IMR-90 (cell line): ENCODE measurements around the gene SLX4. TPM values are rescaled to one million over a fixed set of nuclear protein-coding genes. Genes with fewer than 3 reads are reported as not detected.

Experiments
- ATAC-seq: fragments of 200-7000 bp; cut with Tn5 transposase; 2 replicates; pipeline ENCODE4 v1.9.1; 2020; ENCODE audit warnings: low read depth, mild to moderate bottlenecking, moderate library complexity
- BruUV-seq: library from RNA; stranded (reverse); fragments of 400-500 nt; replicated peaks from 2 replicates; lab custom pipeline; 2021; lab: Mats Ljungman, UMichigan
- CTCF ChIA-PET: fragments of 300-600 bp; formaldehyde crosslinking; extraction: SDS; loops from one replicate; lab custom pipeline; 2021; ENCODE audit warnings: antibody characterized with exemption; lab: Yijun Ruan, JAX
- POLR2A ChIA-PET: fragments of 300-600 bp; sonication (Branson Sonifier 250); formaldehyde crosslinking; loops from one replicate; lab custom pipeline; 2022; ENCODE audit warnings: antibody characterized with exemption; ENCODE audit not compliant: unreplicated experiment; lab: Charles Lee
- DNase-seq: peaks from one replicate; pipeline ENCODE4 v3.0.0; 2013
- H2AFZ ChIP-seq: replicated peaks from 2 replicates; pipeline ENCODE3; 2013; ENCODE audit warnings: low read length, mild to moderate bottlenecking; ENCODE audit not compliant: poor library complexity
- H2AK5ac ChIP-seq: 2 replicates; pipeline ENCODE4 v1.6.1; 2013; ENCODE audit warnings: low read depth, low read length, inconsistent platforms
- H2AK9ac ChIP-seq: replicated peaks from 2 replicates; pipeline ENCODE3; 2013; ENCODE audit warnings: mild to moderate bottlenecking, low read depth, low read length, moderate library complexity; ENCODE audit not compliant: poor library complexity
- H2BK120ac ChIP-seq: 2 replicates; pipeline ENCODE4 v1.6.1; 2013; ENCODE audit warnings: low read depth, low read length, inconsistent platforms
- H2BK15ac ChIP-seq: 3 replicates; pipeline ENCODE4 v1.6.1; 2013; ENCODE audit warnings: low read depth, low read length, inconsistent platforms
- H2BK20ac ChIP-seq: 2 replicates; pipeline ENCODE4 v1.6.1; 2013; ENCODE audit warnings: low read depth, mild to moderate bottlenecking, inconsistent platforms, low read length, moderate library complexity
- H2BK5ac ChIP-seq: 2 replicates; pipeline ENCODE4 v1.6.1; 2013; ENCODE audit warnings: mild to moderate bottlenecking, low read depth, low read length, inconsistent platforms; ENCODE audit not compliant: poor library complexity, severe bottlenecking
- H3K14ac ChIP-seq: replicated peaks from 2 replicates; pipeline ENCODE4 v1.6.1; 2013; ENCODE audit warnings: low read depth, low read length, inconsistent platforms
- H3K18ac ChIP-seq: 2 replicates; pipeline ENCODE4 v1.6.1; 2013; ENCODE audit warnings: low read depth, low read length, control low read depth
- H3K23ac ChIP-seq: 2 replicates; pipeline ENCODE4 v1.6.1; 2013; ENCODE audit warnings: low read depth, low read length, inconsistent platforms
- H3K27ac ChIP-seq: 2 replicates; pipeline ENCODE4 v1.5.1; 2013; ENCODE audit warnings: mild to moderate bottlenecking, control low read depth, low read length; ENCODE audit not compliant: insufficient read depth
- H3K27me3 ChIP-seq: 2 replicates; pipeline ENCODE4 v1.6.1; 2013; ENCODE audit warnings: low read length; ENCODE audit not compliant: control insufficient read depth, insufficient read depth
- H3K36me3 ChIP-seq: 2 replicates; pipeline ENCODE4 v1.6.1; 2013; ENCODE audit warnings: low read length, mixed read lengths; ENCODE audit not compliant: control insufficient read depth, insufficient read depth
- H3K4ac ChIP-seq: 2 replicates; pipeline ENCODE4 v1.6.1; 2013; ENCODE audit warnings: low read depth, low read length, inconsistent platforms
- H3K4me1 ChIP-seq: 2 replicates; pipeline ENCODE4 v1.6.1; 2013; ENCODE audit warnings: low read length, mixed read lengths; ENCODE audit not compliant: control insufficient read depth, insufficient read depth
- H3K4me2 ChIP-seq: 2 replicates; pipeline ENCODE4 v1.6.1; 2013; ENCODE audit warnings: low read depth, mild to moderate bottlenecking, control low read depth, low read length, moderate library complexity
- H3K4me3 ChIP-seq: 2 replicates; pipeline ENCODE4 v1.5.1; 2013; ENCODE audit warnings: low read depth, mild to moderate bottlenecking, control low read depth, low read length, moderate library complexity; ENCODE audit not compliant: insufficient read depth
- H3K56ac ChIP-seq: 2 replicates; pipeline ENCODE4 v1.6.1; 2013; ENCODE audit warnings: low read length, inconsistent platforms; ENCODE audit not compliant: insufficient read depth; ENCODE audit errors: extremely low read depth
- H3K79me1 ChIP-seq, 2 experiments: 2 replicates each; pipeline ENCODE4 v1.6.1; 2013; ENCODE audit warnings: low read length in 2 of 2, inconsistent platforms in 1 of 2, low read depth in 1 of 2
- H3K9ac ChIP-seq: 2 replicates; pipeline ENCODE4 v1.6.1; 2013; ENCODE audit warnings: low read depth, low read length, control low read depth
- H3K9me1 ChIP-seq: 2 replicates; pipeline ENCODE4 v1.6.1; 2013; ENCODE audit warnings: low read length, inconsistent platforms; ENCODE audit not compliant: insufficient read depth
- H3K9me3 ChIP-seq: 2 replicates; pipeline ENCODE4 v1.6.1; 2013; ENCODE audit warnings: low read length; ENCODE audit not compliant: control insufficient read depth, insufficient read depth
- H4K20me1 ChIP-seq: 2 replicates; pipeline ENCODE4 v1.6.1; 2013; ENCODE audit warnings: low read length, inconsistent platforms; ENCODE audit not compliant: insufficient read depth
- H4K5ac ChIP-seq: 2 replicates; pipeline ENCODE4 v1.6.1; 2013; ENCODE audit warnings: mild to moderate bottlenecking, low read depth, low read length, control low read depth
- H4K8ac ChIP-seq, 2 experiments: 2 replicates each; pipeline ENCODE4 v1.6.1; 2013; ENCODE audit warnings: low read depth in 2 of 2, low read length in 2 of 2, control low read depth in 1 of 2, inconsistent platforms in 1 of 2
- H4K91ac ChIP-seq: 2 replicates; pipeline ENCODE4 v1.6.1; 2013; ENCODE audit warnings: low read depth, low read length, inconsistent platforms; ENCODE audit not compliant: insufficient read depth
- CEBPB ChIP-seq: IDR thresholded peaks from 2 replicates; pipeline ENCODE4 v1.6.1; 2012; ENCODE audit warnings: low read depth, low read length, improper control_type of control experiment
- MAFK ChIP-seq: IDR thresholded peaks from 2 replicates; pipeline ENCODE4 v1.6.1; 2012; ENCODE audit warnings: low read depth, low read length, improper control_type of control experiment
- WGBS, 2 experiments: methylation state at CpG; one replicate each; pipeline versions ENCODE4 v1.1.5 to v1.1.7; 2013; ENCODE audit warnings: missing lambda C conversion rate in 2 of 2; ENCODE audit not compliant: insufficient read length in 1 of 2; ENCODE audit errors: extremely low coverage in 2 of 2; 5-methylcytosine and 5-hydroxymethylcytosine counted together
- dilution Hi-C: fragments of 300-500 bp; cut with HindIII; formaldehyde crosslinking; loops from one replicate; pipeline ENCODE4 v1.14.3; 2018; ENCODE audit warnings: low sequenced_read_pairs; ENCODE audit not compliant: unreplicated experiment
- in situ Hi-C: fragments of 300-500 bp; cut with MboI; formaldehyde crosslinking; loops from 3 replicates; pipeline ENCODE4 v1.14.3; 2019; ENCODE audit warnings: low sequenced_read_pairs, inconsistent platforms, mixed read lengths
- intact Hi-C: fragments of 100-400 bp; cut with micrococcal nuclease; formaldehyde crosslinking; loops from 2 replicates; pipeline ENCODE4 v1.10.0; 2022
- polyA plus RNA-seq, 3 experiments: library from polyadenylated mRNA; depleted of rRNA; stranded (reverse); fragments of >200 nt; gene quantifications; 2 replicates each; pipeline ENCODE4 v1.2.3, GENCODE V29; 2012; ENCODE audit warnings: low replicate concordance in 1 of 3
- total RNA-seq: library from RNA; depleted of rRNA; stranded (reverse); fragments of >200 nt; gene quantifications from 2 replicates; pipeline ENCODE4 v1.2.3, GENCODE V29; 2012

The SLX4 gene
- total and polyA plus RNA-seq, 2 of the 4 experiments (the other 2 are of a cell fraction), result 1.3 to 3.1 TPM

- Histone ChIP-seq H4K5ac (no peak overlapping the region), H3K4me1 (no peaks in the 10 kb centered on the region), H2BK120ac (no peak overlapping the region), H3K27me3 (no peaks in the 10 kb centered on the region), H3K4ac (no peak overlapping the region), H4K20me1 (no peaks in the 10 kb centered on the region), H3K9me3 (no peaks in the 10 kb centered on the region), H4K91ac (no peak overlapping the region), H3K4me3 (no peak overlapping the region), H2BK20ac (no peak overlapping the region), H3K56ac (no peak overlapping the region), H3K27ac (no peak overlapping the region), H2AK5ac (no peak overlapping the region), H2BK5ac (no peak overlapping the region), H3K36me3 (peaks cover 21% of the 10 kb centered on the region; the same call in 1 of the 2 replicates), H3K4me2 (no peak overlapping the region), H3K9ac (no peak overlapping the region), H3K14ac (no peak overlapping the region), H4K8ac (no peak overlapping the region), H3K18ac (no peak overlapping the region), H2AFZ (no peak overlapping the region), H3K23ac (no peak overlapping the region), H2BK15ac (no peak overlapping the region), H2AK9ac (no peak overlapping the region), H3K9me1 (peaks cover 4% of the 10 kb centered on the region; the same call in 1 of the 2 replicates), H3K79me1 (no peaks in the 10 kb centered on the region)
- POLR2A ChIA-PET, result no interaction called here
- 93% methylated on average over 20 of the region's 27 CpGs; no CpG with 5 or more reads in 1 of the 2 experiments for WGBS, 2 experiments
- ATAC-seq (no peak), DNase-seq (no peak)
- dilution Hi-C loops (no loop called here), intact Hi-C loops (no loop called here), in situ Hi-C loops (no loop called here)
- BruUV-seq, result no TSS peak
- CTCF ChIA-PET, result no interaction called here
- TF ChIP-seq MAFK (no peak), CEBPB (0 out of 2 replicates have a peak, but pooled peaks have one; percentile 5)
Observed at GRCh38 chr16:3590736-3591435, 20.5 kb downstream of the SLX4 start.
